HG02759 (cell line): Measurements from ENCODE around the gene SLC29A2.
"Not testable (repeated sequence)": the region's sequence is repeated elsewhere in the genome, so short reads cannot be mapped to it uniquely, and the experiment has no call there.

ENCODE experiments used
- ATAC-seq: cut with Tn5 transposase; IDR thresholded peaks from one replicate; pipeline ENCODE4 v1.9.1; 2021; ENCODE audit warnings: mild to moderate bottlenecking, moderate library complexity; ENCODE audit not compliant: unreplicated experiment

SLC29A2 gene

GRCh38 chr11:66350560-66351235, 20.9 kb downstream of the SLC29A2 start:
- ATAC-seq, result not testable (repeated sequence)

- no peak for ATAC-seq
These were observed 22.5 kb downstream of the SLC29A2 start for GRCh38 chr11:66349084-66349386.

DNA sequence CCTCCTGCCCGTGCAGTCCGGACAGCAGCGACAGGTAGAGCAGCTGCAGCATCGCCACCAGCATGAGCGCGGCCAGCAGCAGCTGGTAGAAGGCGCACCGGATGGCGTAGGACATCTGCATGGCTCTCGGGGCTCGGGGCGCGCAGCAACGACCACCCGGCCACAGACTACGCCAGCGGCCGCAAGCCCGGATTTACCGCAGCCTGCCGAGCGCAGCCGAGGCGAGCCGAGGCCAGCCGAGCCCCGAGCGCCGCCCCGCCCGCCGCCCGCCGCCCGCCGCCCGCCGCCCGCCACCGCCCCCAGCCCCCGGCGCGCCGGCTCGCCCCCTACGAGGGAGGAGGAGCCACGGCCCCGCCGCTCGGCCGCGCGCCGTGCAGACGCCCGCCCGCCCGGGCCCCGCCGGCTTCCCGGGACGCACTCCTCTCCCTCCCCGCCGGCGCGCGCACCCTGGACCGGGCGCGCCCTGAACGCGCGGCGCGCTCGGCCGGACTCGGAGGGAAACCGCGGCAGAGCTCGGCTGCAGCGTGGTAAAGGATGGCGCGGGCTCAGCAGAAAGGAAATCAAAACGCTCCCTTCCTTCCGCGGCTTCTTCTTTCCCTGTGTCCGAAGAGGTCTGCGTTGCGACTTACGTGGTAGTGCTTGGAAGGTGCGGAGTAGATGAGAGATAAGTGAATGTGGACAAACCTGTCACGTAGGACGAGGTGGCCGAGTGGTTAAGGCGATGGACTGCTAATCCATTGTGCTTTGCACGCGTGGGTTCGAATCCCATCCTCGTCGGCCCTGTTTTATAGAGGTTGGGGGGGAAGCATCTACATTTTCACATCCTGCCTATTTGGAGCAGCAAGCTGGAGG, 23.9 kb downstream of the SLC29A2 start, which contains the start of gene B4GAT1:
Gene B4GAT1, minus strand, starts transcription at position 205 of the 852 bp plus-strand sequence. Its CDS starts 84 bp downstream, at position 121.
- peak; percentile 48 for ATAC-seq

GRCh38 chr11:66346476-66347424, 24.8 kb downstream of the SLC29A2 start:
- no peak for ATAC-seq

DNA sequence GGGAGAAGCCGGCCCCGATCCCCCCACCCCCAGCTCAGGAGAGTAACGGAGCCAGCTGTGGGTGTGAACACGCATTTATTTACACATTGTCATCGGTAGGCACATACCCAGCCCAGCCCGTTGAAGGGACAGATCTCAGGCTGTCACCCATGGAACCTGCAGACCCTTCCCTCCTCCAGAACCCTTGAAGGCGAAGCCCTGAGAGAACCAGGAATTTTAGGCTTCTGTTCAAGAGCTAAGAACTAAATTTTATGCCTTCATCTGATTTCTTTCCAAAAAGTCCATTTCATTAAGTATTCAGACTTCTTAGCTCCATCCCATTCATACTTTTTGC, 26.3 kb downstream of the SLC29A2 start:
- peak; percentile 6 for ATAC-seq

GRCh38 chr11:66344550-66345315, 26.8 kb downstream of the SLC29A2 start, which contains the start of gene BRMS1:
Gene BRMS1 (minus strand): TSS chr11:66345104. CDS start chr11:66342234, 2,870 bp downstream.
- ATAC-seq, result peak; percentile 73

DNA sequence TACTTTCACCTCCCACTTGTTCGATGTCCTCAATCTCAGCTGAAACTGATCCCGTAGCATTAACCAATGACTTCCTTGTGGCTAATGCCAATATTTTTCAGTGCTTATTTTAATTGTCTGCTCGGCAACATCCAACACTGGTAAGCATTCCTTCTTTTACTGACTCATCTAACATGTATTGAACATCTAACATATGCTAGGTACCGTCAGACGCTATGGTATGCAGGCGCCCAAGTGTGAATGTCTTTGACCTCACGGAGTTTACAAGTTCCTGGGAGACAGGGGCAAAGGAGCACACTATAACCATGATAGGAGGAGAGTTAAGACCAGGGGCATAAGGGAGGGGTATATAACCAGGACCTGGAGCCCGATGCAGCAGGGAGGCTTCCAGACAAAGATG, 28.4 kb downstream of the SLC29A2 start:
- no peak for ATAC-seq

DNA sequence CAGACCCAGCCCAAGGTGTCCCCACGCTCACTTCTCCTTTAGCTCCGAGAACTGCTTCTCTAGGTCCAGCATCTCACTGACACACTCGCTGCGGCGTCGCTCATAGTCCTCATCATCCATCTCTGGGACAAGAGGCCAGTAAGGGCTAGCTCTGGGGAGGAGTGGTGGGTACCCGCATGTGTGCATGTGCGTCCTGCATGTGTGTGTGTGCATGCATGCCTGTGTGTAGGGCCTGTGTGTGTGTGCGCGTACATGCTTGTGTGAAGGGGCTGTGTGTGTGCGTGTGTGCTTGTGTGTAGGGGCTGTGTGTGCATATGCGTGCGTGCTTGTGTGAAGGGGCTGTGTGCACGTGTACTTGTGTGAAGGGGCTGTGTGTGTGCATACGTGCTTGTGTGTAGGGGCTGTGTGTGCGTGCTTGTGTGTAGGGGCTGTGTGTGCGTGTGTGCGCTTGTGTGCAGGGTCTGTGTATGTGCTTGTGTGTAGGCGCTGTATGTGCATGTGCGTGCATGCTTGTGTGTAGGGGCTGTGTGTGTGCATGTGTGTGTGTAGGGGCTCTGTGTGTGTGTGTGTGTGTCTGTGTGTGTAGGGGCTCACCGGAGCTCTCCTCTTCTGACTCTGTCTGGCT, 29.9 kb downstream of the SLC29A2 start:
- ATAC-seq, result no peak

DNA sequence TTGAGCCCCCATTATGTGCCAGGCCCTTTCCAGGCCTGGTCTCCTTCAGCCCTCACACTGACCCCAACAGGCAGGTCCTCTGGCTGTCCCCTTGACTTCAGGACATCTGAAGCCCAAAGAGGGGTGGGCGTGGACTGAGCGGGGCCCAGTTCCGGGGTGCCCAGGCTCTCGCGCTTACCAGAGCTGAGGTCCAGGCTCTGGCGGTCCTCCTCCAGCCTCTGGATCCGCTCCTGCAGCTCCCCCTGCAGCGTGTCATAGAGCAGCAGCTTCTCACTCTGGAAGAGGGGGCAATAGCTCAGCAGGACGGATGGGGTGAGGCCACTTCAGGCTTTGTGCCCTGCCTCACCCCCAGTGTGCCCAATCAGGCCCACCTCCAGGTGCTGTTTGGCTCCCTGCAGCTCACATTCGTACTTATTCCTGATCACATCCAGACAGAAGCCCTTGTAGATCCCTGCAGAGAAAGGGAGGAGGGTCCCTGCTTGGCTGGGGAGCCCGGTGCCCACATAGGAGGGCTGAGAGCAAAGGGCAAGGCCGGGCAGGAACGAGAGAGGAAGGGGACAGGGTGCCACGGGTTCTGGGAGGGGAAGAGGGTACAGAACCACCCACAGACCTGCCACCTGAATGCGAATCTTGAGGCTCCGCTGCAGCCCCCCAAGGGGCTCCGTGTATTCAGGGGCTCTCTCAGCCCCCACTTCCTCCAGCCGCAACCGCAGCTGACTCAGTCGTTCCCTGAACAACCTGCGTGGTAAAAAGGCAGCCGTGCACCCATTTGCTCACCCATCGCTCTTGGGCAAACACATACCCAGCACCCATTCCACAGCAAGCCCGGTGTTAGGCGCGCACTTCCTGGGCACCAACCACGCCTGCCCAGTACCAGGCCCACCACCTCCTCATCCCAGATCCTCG, 30.7 kb downstream of the SLC29A2 start:
- no peak for ATAC-seq

- no peak for ATAC-seq
These were observed 31.7 kb downstream of the SLC29A2 start for GRCh38 chr11:66339686-66340483.

GRCh38 chr11:66339162-66339675, 32.3 kb downstream of the SLC29A2 start:
- no peak for ATAC-seq

- ATAC-seq, result no peak
These were observed 33.0 kb downstream of the SLC29A2 start for GRCh38 chr11:66338276-66339161.

- no peak for ATAC-seq
These were observed 34.3 kb downstream of the SLC29A2 start for GRCh38 chr11:66337103-66337899.

GRCh38 chr11:66336234-66337102, 35.1 kb downstream of the SLC29A2 start, which contains the start of gene RIN1:
Gene RIN1 (minus strand): TSS chr11:66336434. CDS start chr11:66336402, 32 bp downstream.
- peak; percentile 82 for ATAC-seq
